ENCODE results near the gene TMEM245. TPM values are rescaled to one million over a fixed set of nuclear protein-coding genes. Genes with fewer than 3 reads are reported as not detected.
A peak's percentile ranks its signal among the peaks of the same experiment; 100 is the strongest.

TMEM245 gene
- total RNA-seq, 1 donor from 2014 or later: 52.2 TPM

DNA sequence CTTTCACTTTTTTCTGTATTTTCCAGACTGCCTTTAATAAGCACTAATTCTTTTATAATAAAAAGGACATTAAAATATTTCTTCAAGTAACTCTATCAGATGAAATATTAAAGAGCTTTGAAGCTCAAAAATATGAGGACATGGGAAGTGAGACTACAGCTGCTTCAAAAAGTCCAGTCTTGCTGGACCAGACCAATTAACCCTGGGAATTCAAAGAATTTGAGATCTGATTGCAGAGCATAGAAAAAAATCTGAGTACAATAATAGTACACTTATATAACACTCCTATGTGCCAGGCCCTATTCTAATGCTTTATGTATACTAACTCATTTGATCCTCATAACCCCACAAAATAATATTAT is 9.8 kb downstream of the TMEM245 start:
- Mint-ChIP-seq H3K4me3 (ENCODE audit: unreplicated experiment) (peak overlapping the region; percentile 61), H3K27ac (ENCODE audit: unreplicated experiment) (peak overlapping the region; percentile 98), H3K27me3 (ENCODE audit: low read depth, unreplicated experiment) (no peaks in the 10 kb centered on the region), H3K36me3 (ENCODE audit: low read depth, unreplicated experiment) (peaks cover 3% of the 10 kb centered on the region), H3K4me1 (ENCODE audit: low read depth, unreplicated experiment) (peaks cover 58% of the 10 kb centered on the region), H3K9me3 (ENCODE audit: unreplicated experiment) (no peaks in the 10 kb centered on the region)
- H3K9ac ChIP-seq (ENCODE audit: low read length): peak overlapping the region; percentile 69
- peak overlapping the region; percentile 43 for H3K4me3 ChIP-seq (ENCODE audit: insufficient read depth, low read depth, low read length)
- FAIRE-seq (no peak), DNase-seq (ENCODE audit: low read depth) (peak; percentile 30)
- H3K9me3 ChIP-seq (ENCODE audit: insufficient read depth, low read depth, low read length): no peaks in the 10 kb centered on the region
- H3K79me2 ChIP-seq (ENCODE audit: insufficient read depth, low read length): peaks cover 84% of the 10 kb centered on the region
- H4K20me1 ChIP-seq (ENCODE audit: insufficient read depth, low read length): peaks cover 22% of the 10 kb centered on the region
- no peak overlapping the region for H2AFZ ChIP-seq (ENCODE audit: low read depth, low read length)
- H3K27me3 ChIP-seq (ENCODE audit: insufficient read depth, low read length): no peaks in the 10 kb centered on the region
- H3K36me3 ChIP-seq (ENCODE audit: insufficient read depth, low read length): peaks cover 4% of the 10 kb centered on the region
- TF ChIP-seq, protein P1, sequence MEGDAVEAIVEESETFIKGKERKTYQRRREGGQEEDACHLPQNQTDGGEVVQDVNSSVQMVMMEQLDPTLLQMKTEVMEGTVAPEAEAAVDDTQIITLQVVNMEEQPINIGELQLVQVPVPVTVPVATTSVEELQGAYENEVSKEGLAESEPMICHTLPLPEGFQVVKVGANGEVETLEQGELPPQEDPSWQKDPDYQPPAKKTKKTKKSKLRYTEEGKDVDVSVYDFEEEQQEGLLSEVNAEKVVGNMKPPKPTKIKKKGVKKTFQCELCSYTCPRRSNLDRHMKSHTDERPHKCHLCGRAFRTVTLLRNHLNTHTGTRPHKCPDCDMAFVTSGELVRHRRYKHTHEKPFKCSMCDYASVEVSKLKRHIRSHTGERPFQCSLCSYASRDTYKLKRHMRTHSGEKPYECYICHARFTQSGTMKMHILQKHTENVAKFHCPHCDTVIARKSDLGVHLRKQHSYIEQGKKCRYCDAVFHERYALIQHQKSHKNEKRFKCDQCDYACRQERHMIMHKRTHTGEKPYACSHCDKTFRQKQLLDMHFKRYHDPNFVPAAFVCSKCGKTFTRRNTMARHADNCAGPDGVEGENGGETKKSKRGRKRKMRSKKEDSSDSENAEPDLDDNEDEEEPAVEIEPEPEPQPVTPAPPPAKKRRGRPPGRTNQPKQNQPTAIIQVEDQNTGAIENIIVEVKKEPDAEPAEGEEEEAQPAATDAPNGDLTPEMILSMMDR (IDR thresholded peaks at IDR 0.05; ENCODE audit: insufficient read depth, low read depth, low read length): no peak
- TF ChIP-seq EZH2 (IDR thresholded peaks at IDR 0.05; ENCODE audit: insufficient read depth, low read length): no peak
- H3K4me2 ChIP-seq (ENCODE audit: low read length): peak overlapping the region; percentile 81
- peaks cover 34% of the 10 kb centered on the region for H3K4me1 ChIP-seq (ENCODE audit: insufficient read depth, low read length)
- peak overlapping the region; percentile 85 for H3K27ac ChIP-seq (ENCODE audit: low read depth, low read length)

DNA sequence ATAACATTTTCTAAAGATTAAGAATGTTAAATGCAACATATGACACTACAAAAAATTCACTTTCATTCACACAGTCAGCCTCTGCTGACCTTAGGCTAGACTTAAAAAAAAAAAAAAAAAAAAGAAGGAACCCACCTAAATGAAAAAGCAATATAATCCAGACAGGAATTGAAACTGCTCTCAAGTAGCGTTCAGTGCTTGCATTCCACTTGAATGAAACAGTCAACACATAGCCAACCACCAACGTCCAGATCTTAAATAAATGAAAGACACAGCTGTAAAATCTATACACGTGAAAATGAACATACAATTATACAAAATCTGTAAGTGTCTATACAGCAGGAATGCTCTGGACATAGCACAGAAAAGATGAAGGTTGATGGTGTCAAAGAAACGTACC is 11.4 kb downstream of the TMEM245 start:
- no peak for FAIRE-seq

More for the DNA sequence above, 11.4 kb downstream of the TMEM245 start:
- peaks cover 49% of the 10 kb centered on the region for H3K4me1 Mint-ChIP-seq (ENCODE audit: low read depth, unreplicated experiment)
- peak overlapping the region; percentile 83 for H3K4me2 ChIP-seq (ENCODE audit: low read length)
- H3K4me3 Mint-ChIP-seq (ENCODE audit: unreplicated experiment): peak overlapping the region; percentile 9
- H3K9me3 ChIP-seq (ENCODE audit: insufficient read depth, low read depth, low read length): no peaks in the 10 kb centered on the region
- no peaks in the 10 kb centered on the region for H3K9me3 Mint-ChIP-seq (ENCODE audit: unreplicated experiment)
- no peak for TF ChIP-seq EZH2 (IDR thresholded peaks at IDR 0.05; ENCODE audit: insufficient read depth, low read length)
- TF ChIP-seq, protein P1 (IDR thresholded peaks at IDR 0.05; ENCODE audit: insufficient read depth, low read depth, low read length): no peak
- H3K27ac Mint-ChIP-seq (ENCODE audit: unreplicated experiment): peak overlapping the region; percentile 98
- peaks cover 4% of the 10 kb centered on the region for H3K36me3 ChIP-seq (ENCODE audit: insufficient read depth, low read length)
- H2AFZ ChIP-seq (ENCODE audit: low read depth, low read length): no peak overlapping the region
- peak overlapping the region; percentile 94 for H3K27ac ChIP-seq (ENCODE audit: low read depth, low read length)
- H3K9ac ChIP-seq (ENCODE audit: low read length): peak overlapping the region; percentile 76
- H3K27me3 Mint-ChIP-seq (ENCODE audit: low read depth, unreplicated experiment): no peaks in the 10 kb centered on the region
- H3K79me2 ChIP-seq (ENCODE audit: insufficient read depth, low read length): peaks cover 83% of the 10 kb centered on the region
- H4K20me1 ChIP-seq (ENCODE audit: insufficient read depth, low read length): peaks cover 7% of the 10 kb centered on the region
- peak; percentile 70 for DNase-seq (ENCODE audit: low read depth)
- H3K4me1 ChIP-seq (ENCODE audit: insufficient read depth, low read length): peaks cover 34% of the 10 kb centered on the region
- peaks cover 3% of the 10 kb centered on the region for H3K36me3 Mint-ChIP-seq (ENCODE audit: low read depth, unreplicated experiment)
- no peaks in the 10 kb centered on the region for H3K27me3 ChIP-seq (ENCODE audit: insufficient read depth, low read length)
- H3K4me3 ChIP-seq (ENCODE audit: insufficient read depth, low read depth, low read length): peak overlapping the region; percentile 42
